HAP-1 (cell line): Measurements from ENCODE around the gene S100A3.

Experiments
- DNase-seq, 2 experiments: peaks; one replicate each; pipeline ENCODE4 v3.0.0-alpha.2; 2016 to 2020; ENCODE audit warnings: low spot score in 2 of 2
- H3K27me3 ChIP-seq: fragments of 250-450 bp; sonication (Bioruptor Pico); 2 replicates; pipeline ENCODE4 v1.5.1; 2020; ENCODE audit warnings: low read depth, mild to moderate bottlenecking, moderate library complexity
- H3K36me3 ChIP-seq: fragments of 250-450 bp; sonication (Bioruptor Pico); replicated peaks from 2 replicates; pipeline ENCODE4 v1.5.1; 2020; ENCODE audit warnings: mild to moderate bottlenecking
- H3K4me1 ChIP-seq: fragments of 250-450 bp; sonication (Bioruptor Pico); 2 replicates; pipeline ENCODE4 v1.5.1; 2020; ENCODE audit warnings: mild to moderate bottlenecking
- H3K4me3 ChIP-seq: fragments of 250-450 bp; sonication (Bioruptor Pico); 2 replicates; pipeline ENCODE4 v1.5.1; 2020; ENCODE audit warnings: mild to moderate bottlenecking, moderate library complexity
- H3K9me3 ChIP-seq: fragments of 250-450 bp; sonication (Bioruptor Pico); 2 replicates; pipeline ENCODE4 v1.5.1; 2020; ENCODE audit warnings: mild to moderate bottlenecking, moderate library complexity
- in situ Hi-C: fragments of 300-500 bp; cut with MboI; formaldehyde crosslinking; loops from 3 replicates; pipeline ENCODE4 v1.14.3; 2020; ENCODE audit warnings: low sequenced_read_pairs, inconsistent platforms, mixed read lengths

The S100A3 gene

GRCh38 chr1:153540394-153541361 lies 8.4 kb downstream of the S100A3 start, which contains the start of gene S100A5:
Gene S100A5 (minus strand): TSS chr1:153540934. CDS start chr1:153540191, 743 bp downstream.
- H3K9me3 ChIP-seq: no peaks in the 10 kb centered on the region
- H3K36me3 ChIP-seq: no peaks in the 10 kb centered on the region
- peaks cover 24% of the 10 kb centered on the region for H3K4me1 ChIP-seq
- in situ Hi-C loops: no loop called here
- no peaks in the 10 kb centered on the region for H3K27me3 ChIP-seq
- H3K4me3 ChIP-seq: no peak within 1 kb of the TSS
- DNase-seq: no peak

- in situ Hi-C loops: no loop called here
Measured at GRCh38 chr1:153539395-153540093, 9.5 kb downstream of the S100A3 start.

GRCh38 chr1:153538315-153538821 lies 10.7 kb downstream of the S100A3 start:
- peak; percentile 43 to 75 for DNase-seq
- H3K36me3 ChIP-seq: no peaks in the 10 kb centered on the region
- in situ Hi-C loops: no loop called here
- no peaks in the 10 kb centered on the region for H3K9me3 ChIP-seq
- H3K4me1 ChIP-seq: peaks cover 13% of the 10 kb centered on the region
- H3K4me3 ChIP-seq: no peak overlapping the region
- H3K27me3 ChIP-seq: no peaks in the 10 kb centered on the region

More at GRCh38 chr1:153539395-153540093, 9.5 kb downstream of the S100A3 start:
- Histone ChIP-seq H3K27me3 (no peaks in the 10 kb centered on the region), H3K36me3 (no peaks in the 10 kb centered on the region), H3K4me1 (peaks cover 15% of the 10 kb centered on the region), H3K4me3 (no peak overlapping the region), H3K9me3 (no peaks in the 10 kb centered on the region)
- no peak for DNase-seq

- no peak overlapping the region for H3K4me3 ChIP-seq
- in situ Hi-C loops: no loop called here
- no peak for DNase-seq
- H3K9me3 ChIP-seq: no peaks in the 10 kb centered on the region
- peaks cover 13% of the 10 kb centered on the region for H3K4me1 ChIP-seq
- no peaks in the 10 kb centered on the region for H3K36me3 ChIP-seq
- no peaks in the 10 kb centered on the region for H3K27me3 ChIP-seq
Measured at GRCh38 chr1:153537376-153537730, 11.7 kb downstream of the S100A3 start.

GRCh38 chr1:153536671-153537375 lies 12.2 kb downstream of the S100A3 start:
- DNase-seq: no peak
- no peak overlapping the region for H3K4me3 ChIP-seq
- peaks cover 13% of the 10 kb centered on the region for H3K4me1 ChIP-seq
- H3K36me3 ChIP-seq: no peaks in the 10 kb centered on the region
- no peaks in the 10 kb centered on the region for H3K27me3 ChIP-seq
- in situ Hi-C loops: no loop called here
- no peaks in the 10 kb centered on the region for H3K9me3 ChIP-seq

- in situ Hi-C loops: no loop called here
- Histone ChIP-seq H3K4me3 (peak overlapping the region; percentile 31), H3K36me3 (no peaks in the 10 kb centered on the region), H3K4me1 (peaks cover 13% of the 10 kb centered on the region), H3K27me3 (no peaks in the 10 kb centered on the region), H3K9me3 (no peaks in the 10 kb centered on the region)
- DNase-seq: peak in 1 of 2 experiments; percentile 80
Measured at GRCh38 chr1:153536012-153536670, 12.9 kb downstream of the S100A3 start.

- peaks cover 13% of the 10 kb centered on the region for H3K4me1 ChIP-seq
- no peak for DNase-seq
- in situ Hi-C loops: no loop called here
Measured at GRCh38 chr1:153535242-153536011, 13.6 kb downstream of the S100A3 start, which contains the start of gene S100A6. Gene S100A6 (minus strand): TSS chr1:153535991. CDS start chr1:153535339, 652 bp downstream.

GRCh38 chr1:153534925-153535241 lies 14.2 kb downstream of the S100A3 start:
- Histone ChIP-seq H3K4me3 (no peak overlapping the region), H3K27me3 (no peaks in the 10 kb centered on the region), H3K36me3 (no peaks in the 10 kb centered on the region), H3K9me3 (no peaks in the 10 kb centered on the region), H3K4me1 (peaks cover 13% of the 10 kb centered on the region)
- DNase-seq: no peak
- in situ Hi-C loops: no loop called here

More at GRCh38 chr1:153535242-153536011, 13.6 kb downstream of the S100A3 start, which contains the start of gene S100A6:
- no peaks in the 10 kb centered on the region for H3K36me3 ChIP-seq
- peak within 1 kb of the TSS; percentile 31 for H3K4me3 ChIP-seq
- H3K9me3 ChIP-seq: no peaks in the 10 kb centered on the region
- H3K27me3 ChIP-seq: no peaks in the 10 kb centered on the region

- Histone ChIP-seq H3K4me1 (peaks cover 13% of the 10 kb centered on the region), H3K36me3 (no peaks in the 10 kb centered on the region), H3K9me3 (no peaks in the 10 kb centered on the region), H3K4me3 (no peak overlapping the region), H3K27me3 (no peaks in the 10 kb centered on the region)
- DNase-seq: no peak
- in situ Hi-C loops: no loop called here
Measured at GRCh38 chr1:153534226-153534924, 14.7 kb downstream of the S100A3 start.

GRCh38 chr1:153533689-153534201 lies 15.3 kb downstream of the S100A3 start:
- no peak for DNase-seq
- no peaks in the 10 kb centered on the region for H3K9me3 ChIP-seq
- no peaks in the 10 kb centered on the region for H3K27me3 ChIP-seq
- in situ Hi-C loops: no loop called here
- no peak overlapping the region for H3K4me3 ChIP-seq
- H3K36me3 ChIP-seq: no peaks in the 10 kb centered on the region
- H3K4me1 ChIP-seq: peaks cover 13% of the 10 kb centered on the region

GRCh38 chr1:153532769-153533599 lies 16.1 kb downstream of the S100A3 start:
- no peak overlapping the region for H3K4me3 ChIP-seq
- no peaks in the 10 kb centered on the region for H3K36me3 ChIP-seq
- in situ Hi-C loops: no loop called here
- H3K4me1 ChIP-seq: peaks cover 7% of the 10 kb centered on the region
- DNase-seq: peak; percentile 40 to 80
- H3K9me3 ChIP-seq: no peaks in the 10 kb centered on the region
- H3K27me3 ChIP-seq: no peaks in the 10 kb centered on the region
